Fibroblast of the aortic adventitia (primary cell): ENCODE data around the gene GPR153. TPM values are rescaled to one million over a fixed set of nuclear protein-coding genes. Genes with fewer than 3 reads are reported as not detected.
"Not testable (repeated sequence)": the region's sequence is repeated elsewhere in the genome, so short reads cannot be mapped to it uniquely, and the experiment has no call there.

Experiments
- DNase-seq: peaks from one replicate; pipeline ENCODE4 v3.0.0-alpha.2; 2010; ENCODE audit warnings: low read depth
- H3K4me3 ChIP-seq: 2 replicates; pipeline ENCODE4 v1.5.1; 2011; ENCODE audit warnings: low read depth, mild to moderate bottlenecking, control low read depth, low read length, moderate library complexity
- CTCF ChIP-seq: IDR thresholded peaks from 2 replicates; pipeline ENCODE4 v1.5.1; 2011; ENCODE audit warnings: mild to moderate bottlenecking, low read length, control low read depth, inconsistent platforms; ENCODE audit not compliant: insufficient read depth
- total RNA-seq: library from RNA; depleted of rRNA; stranded (reverse); fragments of >200 nt; gene quantifications from 2 replicates; pipeline ENCODE4 v1.2.3, GENCODE V29; 2012; ENCODE audit warnings: low replicate concordance

Gene GPR153
- 9.9 and 10.9 TPM in 2 replicates for total RNA-seq

GRCh38 chr1:6260961-6261614 is at the start of gene GPR153:
Gene GPR153 (minus strand): TSS chr1:6261098. CDS start chr1:6254905, 6,193 bp downstream.
- TF ChIP-seq CTCF, result no peak
- DNase-seq, result no peak
- peak within 1 kb of the TSS; percentile 68 for H3K4me3 ChIP-seq

DNA sequence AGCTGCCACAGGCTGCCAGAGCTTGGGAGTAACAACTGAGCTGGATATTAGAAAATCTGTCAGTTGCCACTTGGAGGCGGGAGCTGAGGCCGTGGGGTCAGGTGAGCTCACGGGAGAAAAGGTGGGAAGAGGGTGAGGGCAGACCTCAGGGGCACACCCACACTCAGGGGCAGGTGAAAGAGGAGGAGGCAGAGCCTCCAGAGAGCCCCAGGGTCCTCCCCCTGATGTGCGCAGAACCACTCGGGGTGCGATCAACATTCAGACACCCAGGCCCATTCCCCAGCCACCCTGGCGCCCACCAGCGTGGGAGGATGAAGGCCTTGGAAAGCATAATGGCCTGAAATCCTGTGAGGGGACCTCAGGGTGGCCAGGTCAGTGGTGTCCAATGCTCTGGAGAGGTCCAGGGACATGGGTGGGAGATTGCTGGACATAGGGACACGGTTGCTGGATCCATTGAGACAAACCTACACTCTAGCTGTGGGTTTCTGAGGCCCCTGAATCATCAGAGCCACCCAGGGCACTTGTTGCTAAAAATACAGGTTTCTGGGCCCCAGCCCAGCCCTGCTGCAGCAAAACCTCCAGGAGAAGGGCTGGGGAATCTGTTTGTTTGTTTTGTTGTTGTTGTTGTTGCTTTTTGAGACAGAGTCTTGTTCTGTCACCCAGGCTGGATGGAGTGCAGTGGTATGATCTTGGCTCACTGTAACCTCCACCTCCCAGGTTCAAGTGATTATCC is 49.4 kb upstream of the GPR153 start:
- TF ChIP-seq CTCF, result no peak
- no peak overlapping the region for H3K4me3 ChIP-seq
- DNase-seq, result no peak

DNA sequence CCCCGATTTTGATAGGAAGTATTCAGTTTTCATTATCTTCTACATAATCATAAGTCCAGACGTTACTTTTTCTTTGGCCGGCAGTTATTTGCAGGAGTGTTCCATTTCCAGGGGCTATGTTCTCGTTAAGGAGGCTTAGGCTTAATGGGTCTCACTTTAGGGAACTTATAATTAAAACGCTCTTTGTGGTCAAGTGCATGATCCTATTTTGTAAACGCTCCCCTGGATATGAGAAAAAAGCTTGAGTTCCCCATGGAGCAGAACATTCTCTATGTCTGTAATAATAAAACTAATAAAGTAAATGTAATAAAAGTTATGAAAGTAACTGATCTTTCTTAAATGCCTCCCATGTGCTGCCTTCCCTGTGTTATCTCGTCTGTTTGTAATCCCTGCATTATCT is 48.7 kb upstream of the GPR153 start:
- no peak for TF ChIP-seq CTCF
- no peak for DNase-seq
- H3K4me3 ChIP-seq, result no peak overlapping the region

DNA sequence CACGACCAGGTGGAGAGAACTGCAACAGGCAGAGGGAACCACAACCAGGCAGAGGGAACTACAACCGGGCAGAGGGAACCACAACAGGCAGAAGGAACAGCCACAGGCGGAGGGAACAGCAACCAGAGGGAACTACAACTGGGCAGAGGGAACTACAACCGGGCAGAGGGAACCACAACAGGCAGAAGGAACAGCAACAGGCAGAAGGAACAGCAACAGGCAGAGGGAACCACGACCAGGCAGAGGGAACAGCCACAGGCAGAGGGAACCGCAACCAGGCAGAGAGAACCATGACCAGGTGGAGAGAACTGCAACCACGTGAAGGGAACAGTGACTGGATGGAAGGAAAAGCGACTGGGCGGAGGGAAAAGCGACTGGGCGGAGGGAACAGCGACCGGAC is 47.6 kb upstream of the GPR153 start:
- H3K4me3 ChIP-seq, result no peak overlapping the region
- no peak for TF ChIP-seq CTCF
- no peak for DNase-seq

GRCh38 chr1:6307682-6308081 is 46.8 kb upstream of the GPR153 start:
- H3K4me3 ChIP-seq, DNase-seq: not testable (repeated sequence)

DNA sequence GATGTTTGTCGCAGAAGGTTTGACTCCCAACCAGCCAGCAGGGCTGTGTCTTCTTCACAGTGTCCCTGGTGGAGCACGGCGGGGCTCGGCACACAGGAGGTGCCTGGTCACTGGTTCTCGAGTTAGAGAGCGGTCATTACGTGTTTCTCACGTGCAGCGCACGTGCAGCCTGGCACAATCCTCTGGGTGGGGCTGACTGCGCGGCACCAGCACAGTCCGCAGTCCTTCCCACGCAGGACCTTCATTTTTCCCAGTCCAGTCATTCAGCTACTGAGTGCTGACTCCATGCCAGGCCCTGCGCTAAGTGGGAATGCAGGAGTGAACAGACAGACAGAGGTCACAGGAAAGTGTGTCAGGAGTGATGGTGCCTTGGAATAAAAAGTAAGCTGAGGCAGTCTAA is 46.2 kb upstream of the GPR153 start:
- no peak for DNase-seq
- no peak for TF ChIP-seq CTCF
- no peak overlapping the region for H3K4me3 ChIP-seq

- TF ChIP-seq CTCF, result no peak
- H3K4me3 ChIP-seq, result no peak overlapping the region
- no peak for DNase-seq
These were observed 42.6 kb upstream of the GPR153 start for GRCh38 chr1:6303397-6304012.
